GM12801 (cell line): ENCODE results near the gene ZPBP.

ENCODE experiments used
- TF ChIP-seq, protein P1 (sequence below): IDR thresholded peaks from one replicate; pipeline ENCODE4 v1.5.1; 2011; ENCODE audit warnings: control low read depth; ENCODE audit not compliant: insufficient read length; ENCODE audit errors: extremely low read depth

ZPBP gene

GRCh38 chr7:50121286-50121685 is 28.2 kb upstream of the ZPBP start:
- TF ChIP-seq, protein P1, sequence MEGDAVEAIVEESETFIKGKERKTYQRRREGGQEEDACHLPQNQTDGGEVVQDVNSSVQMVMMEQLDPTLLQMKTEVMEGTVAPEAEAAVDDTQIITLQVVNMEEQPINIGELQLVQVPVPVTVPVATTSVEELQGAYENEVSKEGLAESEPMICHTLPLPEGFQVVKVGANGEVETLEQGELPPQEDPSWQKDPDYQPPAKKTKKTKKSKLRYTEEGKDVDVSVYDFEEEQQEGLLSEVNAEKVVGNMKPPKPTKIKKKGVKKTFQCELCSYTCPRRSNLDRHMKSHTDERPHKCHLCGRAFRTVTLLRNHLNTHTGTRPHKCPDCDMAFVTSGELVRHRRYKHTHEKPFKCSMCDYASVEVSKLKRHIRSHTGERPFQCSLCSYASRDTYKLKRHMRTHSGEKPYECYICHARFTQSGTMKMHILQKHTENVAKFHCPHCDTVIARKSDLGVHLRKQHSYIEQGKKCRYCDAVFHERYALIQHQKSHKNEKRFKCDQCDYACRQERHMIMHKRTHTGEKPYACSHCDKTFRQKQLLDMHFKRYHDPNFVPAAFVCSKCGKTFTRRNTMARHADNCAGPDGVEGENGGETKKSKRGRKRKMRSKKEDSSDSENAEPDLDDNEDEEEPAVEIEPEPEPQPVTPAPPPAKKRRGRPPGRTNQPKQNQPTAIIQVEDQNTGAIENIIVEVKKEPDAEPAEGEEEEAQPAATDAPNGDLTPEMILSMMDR, result no peak

DNA sequence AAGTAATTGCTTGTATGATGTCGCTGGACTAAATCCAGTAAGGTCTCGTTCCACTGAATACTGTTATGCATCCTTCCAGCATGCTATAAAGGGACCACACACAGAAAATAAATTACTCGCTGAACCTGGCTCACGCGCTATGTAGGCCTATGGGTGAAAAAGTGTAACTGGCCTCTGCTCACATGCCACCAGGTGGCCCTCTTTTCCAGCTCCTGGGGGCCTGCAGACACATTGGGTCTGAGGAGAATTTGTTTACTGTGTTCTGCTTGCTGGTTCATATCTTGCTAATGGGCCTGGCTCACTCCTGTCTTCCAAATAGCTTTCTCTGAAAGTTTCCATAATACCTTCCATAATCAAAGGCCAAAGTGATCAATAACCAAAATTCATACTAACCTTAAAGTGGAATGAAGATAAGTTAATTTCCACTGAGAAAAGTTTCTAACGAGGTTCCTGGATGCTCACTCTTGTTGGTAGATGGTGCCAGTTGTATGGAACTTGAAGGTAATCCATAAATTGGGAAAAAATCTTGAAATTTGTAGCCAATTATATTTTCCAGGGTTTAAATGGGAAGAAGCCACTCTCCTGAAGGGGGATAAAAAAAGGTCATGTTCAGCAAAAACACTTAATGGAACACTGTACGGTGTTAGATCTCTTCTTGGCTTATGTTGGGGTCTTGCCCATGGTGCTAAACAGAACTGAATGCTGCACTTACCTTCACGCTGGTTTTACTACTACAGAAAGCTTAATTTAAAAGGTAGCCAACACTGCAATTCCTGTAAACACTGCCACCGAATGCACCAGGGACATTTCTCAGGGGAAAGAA is 27.0 kb upstream of the ZPBP start:
- TF ChIP-seq, protein P1, result no peak

DNA sequence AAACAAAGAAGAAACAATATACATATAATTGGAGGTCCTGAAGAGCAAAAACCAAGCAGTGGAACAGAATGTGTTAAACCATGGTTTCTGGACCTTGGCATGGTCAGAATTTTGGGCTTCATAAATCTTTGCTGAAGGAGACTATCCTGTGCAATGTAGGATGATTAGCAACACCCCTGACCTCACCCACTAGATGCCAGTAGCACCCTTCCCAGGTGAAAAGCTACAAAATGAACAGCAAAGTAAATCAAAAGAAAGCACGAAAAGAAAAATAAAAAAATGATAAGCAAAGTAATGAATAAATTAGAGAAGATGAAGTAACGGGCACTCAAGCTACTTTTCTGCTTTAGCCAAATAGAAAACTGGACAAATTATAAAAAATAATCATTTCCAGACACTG is 19.2 kb upstream of the ZPBP start:
- TF ChIP-seq, protein P1, result no peak

GRCh38 chr7:50101873-50102272 is 8.8 kb upstream of the ZPBP start:
- TF ChIP-seq, protein P1, result no peak

GRCh38 chr7:50095634-50096033 is 2.6 kb upstream of the ZPBP start:
- TF ChIP-seq, protein P1, result no peak

DNA sequence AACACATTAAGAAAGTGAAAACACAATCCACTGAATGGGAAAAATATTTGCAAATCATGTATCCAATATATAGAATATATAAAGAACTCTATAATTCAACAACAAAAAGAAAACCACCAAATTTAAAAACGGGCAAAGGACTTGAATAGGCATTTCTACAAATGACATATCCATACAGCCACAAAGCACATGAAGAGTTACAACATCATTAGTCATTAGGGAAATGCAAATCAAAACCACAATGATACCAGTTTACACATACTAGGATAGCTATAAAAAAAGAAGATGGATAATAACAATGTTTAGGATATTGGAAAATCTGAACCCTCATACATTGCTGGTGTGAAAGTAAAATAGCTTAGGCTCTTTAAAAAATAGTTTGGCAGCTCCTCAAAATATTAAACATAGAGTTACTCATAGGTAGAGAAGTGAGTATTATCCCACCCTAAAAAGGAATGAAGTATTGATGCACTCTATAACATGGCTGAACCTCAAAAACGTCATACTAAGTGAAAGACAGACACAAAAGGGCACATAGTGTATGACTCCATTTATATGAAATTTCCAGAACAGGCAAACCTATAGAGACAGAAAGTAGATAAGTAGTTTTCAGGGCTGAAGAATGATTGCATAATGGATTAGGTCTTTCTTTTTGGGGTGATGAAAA is 4.5 kb downstream of the ZPBP start:
- TF ChIP-seq, protein P1, result no peak

GRCh38 chr7:50085344-50085743 is 7.7 kb downstream of the ZPBP start:
- TF ChIP-seq, protein P1, result no peak
